Activated T-cell treated with anti-CD3 and anti-CD28 coated beads, Interleukin-2, amount 50 U/mL, for 48 hours (primary cell): ENCODE data around the gene KIAA2012.

ENCODE experiments used
- DNase-seq, 2 experiments: peaks; one replicate each; pipeline ENCODE4 v3.0.0-alpha.2; 2020

The KIAA2012 gene

GRCh38 chr2:202044777-202045176 is 28.3 kb upstream of the KIAA2012 start:
- DNase-seq: no peak

GRCh38 chr2:202046572-202046971 is 26.5 kb upstream of the KIAA2012 start:
- DNase-seq: no peak

- DNase-seq: no peak
These were observed 23.8 kb upstream of the KIAA2012 start for GRCh38 chr2:202049092-202049728.

- no peak for DNase-seq
These were observed 23.2 kb upstream of the KIAA2012 start for GRCh38 chr2:202049840-202050239.

- DNase-seq: no peak
These were observed 22.4 kb upstream of the KIAA2012 start for GRCh38 chr2:202050652-202051051.

- DNase-seq: no peak
These were observed 21.4 kb upstream of the KIAA2012 start for GRCh38 chr2:202051499-202052161.

- DNase-seq: no peak
These were observed 20.8 kb upstream of the KIAA2012 start for GRCh38 chr2:202052235-202052634.

GRCh38 chr2:202054679-202055078 is 18.4 kb upstream of the KIAA2012 start:
- no peak for DNase-seq

- DNase-seq: no peak
These were observed 16.4 kb upstream of the KIAA2012 start for GRCh38 chr2:202056611-202057010.

GRCh38 chr2:202060218-202060617 is 12.8 kb upstream of the KIAA2012 start:
- no peak for DNase-seq

- DNase-seq: no peak
These were observed 11.4 kb upstream of the KIAA2012 start for GRCh38 chr2:202061695-202062094.

GRCh38 chr2:202064171-202064880 is 8.7 kb upstream of the KIAA2012 start:
- peak; percentile 18 to 26 for DNase-seq

GRCh38 chr2:202064881-202065230 is 8.2 kb upstream of the KIAA2012 start:
- no peak for DNase-seq

- no peak for DNase-seq
These were observed 7.2 kb upstream of the KIAA2012 start for GRCh38 chr2:202065876-202066275.

GRCh38 chr2:202066875-202067274 is 6.2 kb upstream of the KIAA2012 start:
- no peak for DNase-seq

GRCh38 chr2:202067589-202067988 is 5.5 kb upstream of the KIAA2012 start:
- DNase-seq: no peak

GRCh38 chr2:202069170-202070067 is 3.6 kb upstream of the KIAA2012 start:
- no peak for DNase-seq

- no peak for DNase-seq
These were observed 1.9 kb upstream of the KIAA2012 start for GRCh38 chr2:202071107-202071506.

- no peak for DNase-seq
These were observed 829 bp upstream of the KIAA2012 start for GRCh38 chr2:202072226-202072625.

- DNase-seq: no peak
These were observed 1.3 kb downstream of the KIAA2012 start for GRCh38 chr2:202074324-202074723.

- DNase-seq: no peak
These were observed 6.3 kb downstream of the KIAA2012 start for GRCh38 chr2:202079310-202079709.

GRCh38 chr2:202084265-202084664 is 11.2 kb downstream of the KIAA2012 start:
- DNase-seq: no peak

- DNase-seq: no peak
These were observed 15.7 kb downstream of the KIAA2012 start for GRCh38 chr2:202088777-202089176.
